GM12878 (cell line): ENCODE data around the gene GFPT1.

Experiments used
- EP300 ChIP-seq, 2 experiments: fragments of 150-350 bp in 1 of 2; IDR thresholded peaks; 2 replicates each; pipeline ENCODE4 v1.6.1; 2011 to 2012; ENCODE audit warnings: low read depth in 2 of 2, low read length in 2 of 2, borderline replicate concordance in 1 of 2, improper control_type of control experiment in 1 of 2, inconsistent platforms in 1 of 2; ENCODE audit not compliant: control insufficient read depth in 1 of 2
- SIN3A ChIP-seq: IDR thresholded peaks from 2 replicates; pipeline ENCODE4 v1.6.1; 2012; ENCODE audit warnings: low read depth, low read length, improper control_type of control experiment
- SPI1 ChIP-seq: IDR thresholded peaks from 2 replicates; pipeline ENCODE4 v1.6.1; 2011; ENCODE audit warnings: low read depth, mild to moderate bottlenecking, low read length, moderate library complexity, borderline replicate concordance; ENCODE audit not compliant: insufficient read depth
- TBL1XR1 ChIP-seq: IDR thresholded peaks from 2 replicates; pipeline ENCODE4 v1.6.1; 2012; ENCODE audit warnings: low read depth, low read length, improper control_type of control experiment
- ZNF274 ChIP-seq: IDR thresholded peaks from one replicate; pipeline ENCODE4 v1.8.0; 2011; ENCODE audit not compliant: insufficient read length, insufficient read depth
- TF ChIP-seq, protein P1 (sequence below), 3 experiments: IDR thresholded peaks in 2 of 3; conservative IDR thresholded peaks in 1 of 3; 2 replicates each; pipeline ENCODE4 v1.5.1; 2011; ENCODE audit warnings: low read depth in 3 of 3, low read length in 3 of 3, mild to moderate bottlenecking in 3 of 3, control low read depth in 2 of 3, moderate library complexity in 2 of 3, inconsistent platforms in 1 of 3, mixed read lengths in 1 of 3; ENCODE audit not compliant: control insufficient read depth in 2 of 3, insufficient read depth in 1 of 3; ENCODE audit errors: extremely low read depth in 1 of 3

- no peak for TF ChIP-seq TBL1XR1
- TF ChIP-seq SPI1 = no peak
- TF ChIP-seq, protein P1, sequence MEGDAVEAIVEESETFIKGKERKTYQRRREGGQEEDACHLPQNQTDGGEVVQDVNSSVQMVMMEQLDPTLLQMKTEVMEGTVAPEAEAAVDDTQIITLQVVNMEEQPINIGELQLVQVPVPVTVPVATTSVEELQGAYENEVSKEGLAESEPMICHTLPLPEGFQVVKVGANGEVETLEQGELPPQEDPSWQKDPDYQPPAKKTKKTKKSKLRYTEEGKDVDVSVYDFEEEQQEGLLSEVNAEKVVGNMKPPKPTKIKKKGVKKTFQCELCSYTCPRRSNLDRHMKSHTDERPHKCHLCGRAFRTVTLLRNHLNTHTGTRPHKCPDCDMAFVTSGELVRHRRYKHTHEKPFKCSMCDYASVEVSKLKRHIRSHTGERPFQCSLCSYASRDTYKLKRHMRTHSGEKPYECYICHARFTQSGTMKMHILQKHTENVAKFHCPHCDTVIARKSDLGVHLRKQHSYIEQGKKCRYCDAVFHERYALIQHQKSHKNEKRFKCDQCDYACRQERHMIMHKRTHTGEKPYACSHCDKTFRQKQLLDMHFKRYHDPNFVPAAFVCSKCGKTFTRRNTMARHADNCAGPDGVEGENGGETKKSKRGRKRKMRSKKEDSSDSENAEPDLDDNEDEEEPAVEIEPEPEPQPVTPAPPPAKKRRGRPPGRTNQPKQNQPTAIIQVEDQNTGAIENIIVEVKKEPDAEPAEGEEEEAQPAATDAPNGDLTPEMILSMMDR (IDR thresholded peaks at IDR 0.05 in 2 of 3, conservative IDR thresholded peaks at IDR 0.05 in 1 of 3; ENCODE audit: control insufficient read depth in 2 of 3, extremely low read depth in 1 of 3, insufficient read depth in 1 of 3, low read depth in 3 of 3, low read length in 3 of 3) = no peak
- TF ChIP-seq SIN3A = no peak
- no peak for TF ChIP-seq EP300 (IDR thresholded peaks at IDR 0.05; ENCODE audit: borderline replicate concordance in 1 of 2, control insufficient read depth in 1 of 2, low read depth in 2 of 2, low read length in 2 of 2)
- no peak for TF ChIP-seq ZNF274
Observed at GRCh38 chr2:69298862-69299261, 88.2 kb downstream of the GFPT1 start.
